Ovary (tissue), 9 donors: Measurements from ENCODE around the gene MAST2. TPM values are rescaled to one million over a fixed set of nuclear protein-coding genes. Genes with fewer than 3 reads are reported as not detected.
A peak's percentile ranks its signal among the peaks of the same experiment; 100 is the strongest.

Experiments used
- DNase-seq, 5 donors: peaks; one replicate each; pipeline ENCODE4 v3.0.0-alpha.2; 2019 to 2020
- H3K27ac ChIP-seq, 2 donors: fragments of 200-600 bp; one replicate each; pipeline versions ENCODE4 v1.5.1 to v1.8.0; 2019 to 2022
- H3K27me3 ChIP-seq: fragments of 200-600 bp; one replicate; pipeline ENCODE4 v1.8.0; 2022
- H3K36me3 ChIP-seq: fragments of 200-600 bp; sonication (generic); one replicate; pipeline ENCODE4 v1.5.1; 2019
- H3K4me1 ChIP-seq: one replicate; pipeline ENCODE4 v1.8.1; 2013; ENCODE audit warnings: mild to moderate bottlenecking, moderate library complexity; ENCODE audit not compliant: insufficient read depth
- H3K4me3 ChIP-seq: fragments of 200-600 bp; sonication (generic); one replicate; pipeline ENCODE4 v1.5.1; 2017
- H3K9me3 ChIP-seq, 2 donors: fragments of 200-600 bp in 1 of 2; sonication (generic) in 1 of 2; one replicate each; pipeline versions ENCODE4 v1.5.1 to v1.8.1; 2013 to 2019; ENCODE audit warnings: mild to moderate bottlenecking in 1 of 2, moderate library complexity in 1 of 2
- EP300 ChIP-seq: sonication (generic); formaldehyde crosslinking; IDR thresholded peaks from one replicate; pipeline ENCODE4 v1.6.1; 2017; ENCODE audit warnings: antibody characterized with exemption
- POLR2A ChIP-seq: fragments of 450-650 bp; IDR thresholded peaks from one replicate; pipeline ENCODE4 v1.6.1; 2017; ENCODE audit warnings: antibody characterized with exemption, mild to moderate bottlenecking, moderate library complexity
- WGBS, 3 donors: extraction: QIAGEN DNeasy Blood & Tissue Kit in 1 of 3; methylation state at CpG; one replicate each; pipeline versions ENCODE4 v1.1.5 to v1.1.7; 2013 to 2017; 5-methylcytosine and 5-hydroxymethylcytosine counted together
- intact Hi-C, 4 donors: fragments of 100-400 bp; cut with DNase I; formaldehyde crosslinking; loops; one replicate each; pipeline versions ENCODE4 v1.11.0 to v1.15.1; 2022 to 2023
- polyA plus RNA-seq, 2 donors: library from polyadenylated mRNA; stranded (reverse); fragments of 200-250 nt in 1 of 2; fragments of 350-450 nt in 1 of 2; fragmentation: Illumina TruSeq in 1 of 2; extraction: RNeasy Lipid Tissue Mini Kit (QIAGEN cat#74804) in 1 of 2; gene quantifications; one replicate each; pipeline ENCODE4 v1.2.3, GENCODE V29; 2013 to 2014
- total RNA-seq, 7 donors: library from RNA; depleted of rRNA in 2 of 7; stranded (reverse); fragments of >200 nt in 2 of 7; fragmentation: NEBNext Ultra II Directional in 3 of 7; extraction: Animal tissue kit (Norgen Biotek cat#: 25700) in 3 of 7; gene quantifications; one replicate each; pipeline versions ENCODE4 v1.1.0 to v1.2.4, GENCODE V29; 2016 to 2023
- TF ChIP-seq, protein P1 (sequence below), 3 donors: fragments of 450-650 bp in 2 of 3; fragments of 200-600 bp in 1 of 3; IDR thresholded peaks; one replicate each; pipeline versions ENCODE4 v1.5.1 to v1.8.0; 2016 to 2022; ENCODE audit warnings: antibody characterized with exemption in 3 of 3, mild to moderate bottlenecking in 1 of 3
- donor health status: DM: no; HTN: no; CAD: no; lungs with moderate emphysema.
- donor health status: DM: no; HTN: no; CAD: no.
- donor health status: Bipolar disorder and iron deficiency.
- donor health status: DM: yes; HTN: yes; CAD: no.
- donor health status: DM: no; HTN: no; CAD: no.
- donor health status: DM: yes; HTN: yes; CAD: no.

MAST2 gene
- total and polyA plus RNA-seq, 9 donors: 22.6 to 50.4 (median 31.7) TPM

DNA sequence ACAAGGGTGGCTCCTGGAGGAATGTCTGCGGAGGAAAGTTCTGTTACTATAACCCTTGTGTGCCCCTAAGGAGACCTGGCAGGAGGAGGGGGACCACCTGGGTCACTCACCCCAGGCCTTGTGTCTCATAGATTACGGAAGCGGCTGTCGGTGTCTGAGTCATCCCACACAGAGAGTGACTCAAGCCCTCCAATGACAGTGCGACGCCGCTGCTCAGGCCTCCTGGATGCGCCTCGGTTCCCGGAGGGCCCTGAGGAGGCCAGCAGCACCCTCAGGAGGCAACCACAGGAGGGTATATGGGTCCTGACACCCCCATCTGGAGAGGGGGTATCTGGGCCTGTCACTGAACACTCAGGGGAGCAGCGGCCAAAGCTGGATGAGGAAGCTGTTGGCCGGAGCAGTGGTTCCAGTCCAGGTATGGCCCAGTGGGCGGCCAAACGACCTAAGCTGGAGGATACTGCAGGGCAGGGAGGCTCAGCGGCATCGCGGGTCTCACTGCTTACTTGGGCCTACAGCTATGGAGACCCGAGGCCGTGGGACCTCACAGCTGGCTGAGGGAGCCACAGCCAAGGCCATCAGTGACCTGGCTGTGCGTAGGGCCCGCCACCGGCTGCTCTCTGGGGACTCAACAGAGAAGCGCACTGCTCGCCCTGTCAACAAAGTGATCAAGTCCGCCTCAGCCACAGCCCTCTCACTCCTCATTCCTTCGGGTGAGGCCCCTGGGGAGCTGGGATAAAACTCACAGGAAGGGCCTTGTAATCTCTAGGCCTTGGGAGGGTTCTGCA is 227.7 kb downstream of the MAST2 start:
- H3K27ac ChIP-seq: no peak overlapping the region
- H3K27me3 ChIP-seq: no peaks in the 10 kb centered on the region
- no peak for TF ChIP-seq EP300
- TF ChIP-seq, protein P1, sequence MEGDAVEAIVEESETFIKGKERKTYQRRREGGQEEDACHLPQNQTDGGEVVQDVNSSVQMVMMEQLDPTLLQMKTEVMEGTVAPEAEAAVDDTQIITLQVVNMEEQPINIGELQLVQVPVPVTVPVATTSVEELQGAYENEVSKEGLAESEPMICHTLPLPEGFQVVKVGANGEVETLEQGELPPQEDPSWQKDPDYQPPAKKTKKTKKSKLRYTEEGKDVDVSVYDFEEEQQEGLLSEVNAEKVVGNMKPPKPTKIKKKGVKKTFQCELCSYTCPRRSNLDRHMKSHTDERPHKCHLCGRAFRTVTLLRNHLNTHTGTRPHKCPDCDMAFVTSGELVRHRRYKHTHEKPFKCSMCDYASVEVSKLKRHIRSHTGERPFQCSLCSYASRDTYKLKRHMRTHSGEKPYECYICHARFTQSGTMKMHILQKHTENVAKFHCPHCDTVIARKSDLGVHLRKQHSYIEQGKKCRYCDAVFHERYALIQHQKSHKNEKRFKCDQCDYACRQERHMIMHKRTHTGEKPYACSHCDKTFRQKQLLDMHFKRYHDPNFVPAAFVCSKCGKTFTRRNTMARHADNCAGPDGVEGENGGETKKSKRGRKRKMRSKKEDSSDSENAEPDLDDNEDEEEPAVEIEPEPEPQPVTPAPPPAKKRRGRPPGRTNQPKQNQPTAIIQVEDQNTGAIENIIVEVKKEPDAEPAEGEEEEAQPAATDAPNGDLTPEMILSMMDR (IDR thresholded peaks at IDR 0.05): no peak
- TF ChIP-seq POLR2A: no peak
- intact Hi-C loops: no loop called here
- no peaks in the 10 kb centered on the region for H3K36me3 ChIP-seq
- 79 to 89% (median 88%) methylated on average over 26 of the region's 26 CpGs for WGBS, 3 donors
- no peaks in the 10 kb centered on the region for H3K9me3 ChIP-seq
- no peak overlapping the region for H3K4me3 ChIP-seq
- DNase-seq: no peak
- H3K4me1 ChIP-seq: no peaks in the 10 kb centered on the region

GRCh38 chr1:46034601-46035516 is 231.4 kb downstream of the MAST2 start:
- Histone ChIP-seq H3K27ac (no peak overlapping the region), H3K4me3 (no peak overlapping the region), H3K27me3 (no peaks in the 10 kb centered on the region), H3K9me3 (no peaks in the 10 kb centered on the region), H3K4me1 (no peaks in the 10 kb centered on the region), H3K36me3 (no peaks in the 10 kb centered on the region)
- WGBS, 3 donors: 75 to 81% (median 76%) methylated on average over 27 of the region's 27 CpGs
- no peak for DNase-seq
- intact Hi-C loops: loop anchor here in 2 of 4 donors (5.0 kb wide), 2 partner anchors 142 to 147 kb away; partner anchors contain the start of genes P3R3URF (in 1 of the 2) and TSPAN1 (in 1 of the 2)
- TF ChIP-seq, protein P1 (IDR thresholded peaks at IDR 0.05): no peak
- no peak for TF ChIP-seq EP300
- no peak for TF ChIP-seq POLR2A

GRCh38 chr1:46036894-46037839 is 233.8 kb downstream of the MAST2 start:
- Histone ChIP-seq H3K4me1 (peaks cover 8% of the 10 kb centered on the region), H3K4me3 (no peak overlapping the region), H3K9me3 (no peaks in the 10 kb centered on the region), H3K36me3 (no peaks in the 10 kb centered on the region), H3K27ac (no peak overlapping the region), H3K27me3 (no peaks in the 10 kb centered on the region)
- 35 to 44% (median 42%) methylated on average over 11 of the region's 11 CpGs for WGBS, 3 donors
- TF ChIP-seq POLR2A: no peak
- TF ChIP-seq, protein P1 (IDR thresholded peaks at IDR 0.05): peak; percentile 89 to 92 (median 90)
- peak; percentile 78 to 92 (median 88) for DNase-seq
- intact Hi-C loops: loop anchor here (1.0 to 5.0 kb wide), 4 partner anchors 140 to 145 kb away; partner anchors contain the start of genes P3R3URF (in 1 of the 4) and TSPAN1 (in 1 of the 4)
